GM21717 (cell line): ENCODE results near the gene PARP8.
"Not testable (repeated sequence)": the region's sequence is repeated elsewhere in the genome, so short reads cannot be mapped to it uniquely, and the experiment has no call there.

Experiments
- ATAC-seq: cut with Tn5 transposase; IDR thresholded peaks from one replicate; pipeline ENCODE4 v1.9.1; 2021; ENCODE audit warnings: mild to moderate bottlenecking, moderate library complexity; ENCODE audit not compliant: unreplicated experiment

PARP8 gene

GRCh38 chr5:50767588-50767987 is 101.2 kb downstream of the PARP8 start:
- ATAC-seq = no peak

DNA sequence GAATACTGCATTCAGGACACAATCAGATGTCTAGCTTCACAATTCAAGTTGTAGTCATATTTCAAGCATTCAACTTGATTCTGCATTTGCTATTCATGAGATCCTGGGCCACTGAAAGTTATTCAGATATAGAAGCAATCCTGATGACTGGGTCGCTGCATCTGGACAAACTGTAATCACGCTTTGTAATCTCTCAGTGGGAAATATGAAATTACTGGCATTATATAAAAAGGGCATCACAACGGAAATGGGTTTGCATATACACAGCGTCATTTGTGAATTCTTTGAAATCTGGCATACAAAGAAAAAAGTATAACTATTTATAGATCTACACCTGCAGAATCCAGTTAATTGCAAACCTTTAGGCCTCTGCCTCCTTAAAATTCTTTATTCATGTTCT is 102.2 kb downstream of the PARP8 start:
- no peak for ATAC-seq

GRCh38 chr5:50770441-50770840 is 104.0 kb downstream of the PARP8 start:
- no peak for ATAC-seq

DNA sequence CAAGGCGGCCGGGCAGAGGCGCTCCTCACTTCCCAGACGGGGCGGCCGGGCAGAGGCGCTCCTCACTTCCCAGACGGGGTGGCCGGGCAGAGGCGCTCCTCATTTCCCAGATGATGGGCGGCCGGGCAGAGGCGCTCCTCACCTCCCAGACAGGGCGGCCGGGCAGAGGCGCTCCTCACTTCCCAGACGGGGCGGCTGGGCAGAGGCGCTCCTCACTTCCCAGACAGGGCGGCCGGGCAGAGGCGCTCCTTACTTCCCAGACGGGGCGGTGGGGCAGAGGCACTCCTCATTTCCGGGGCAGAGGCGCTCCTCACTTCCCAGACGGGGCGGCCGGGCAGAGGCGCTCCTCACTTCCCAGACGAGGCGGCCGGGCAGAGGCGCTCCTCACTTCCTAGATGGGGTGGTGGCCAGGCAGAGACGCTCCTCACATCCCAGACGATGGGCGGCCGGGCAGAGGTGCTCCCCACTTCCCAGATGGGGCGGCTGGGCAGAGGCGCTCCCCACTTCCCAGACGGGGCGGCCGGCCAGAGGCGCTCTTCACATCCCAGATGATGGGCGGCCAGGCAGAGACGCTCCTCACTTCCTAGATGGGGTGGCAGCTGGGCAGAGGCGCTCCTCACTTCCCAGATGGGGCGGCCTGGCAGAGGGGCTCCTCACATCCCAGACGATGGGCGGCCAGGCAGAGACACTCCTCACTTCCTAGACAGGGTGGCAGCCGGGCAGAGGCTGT is 108.2 kb downstream of the PARP8 start:
- ATAC-seq = not testable (repeated sequence)

- ATAC-seq = no peak
Measured at GRCh38 chr5:50786073-50786472, 119.6 kb downstream of the PARP8 start.

GRCh38 chr5:50791813-50792212 is 125.4 kb downstream of the PARP8 start:
- no peak for ATAC-seq

GRCh38 chr5:50792843-50793242 is 126.4 kb downstream of the PARP8 start:
- no peak for ATAC-seq

GRCh38 chr5:50794812-50795211 is 128.4 kb downstream of the PARP8 start:
- no peak for ATAC-seq

- ATAC-seq = no peak
Measured at GRCh38 chr5:50798002-50798401, 131.6 kb downstream of the PARP8 start.

DNA sequence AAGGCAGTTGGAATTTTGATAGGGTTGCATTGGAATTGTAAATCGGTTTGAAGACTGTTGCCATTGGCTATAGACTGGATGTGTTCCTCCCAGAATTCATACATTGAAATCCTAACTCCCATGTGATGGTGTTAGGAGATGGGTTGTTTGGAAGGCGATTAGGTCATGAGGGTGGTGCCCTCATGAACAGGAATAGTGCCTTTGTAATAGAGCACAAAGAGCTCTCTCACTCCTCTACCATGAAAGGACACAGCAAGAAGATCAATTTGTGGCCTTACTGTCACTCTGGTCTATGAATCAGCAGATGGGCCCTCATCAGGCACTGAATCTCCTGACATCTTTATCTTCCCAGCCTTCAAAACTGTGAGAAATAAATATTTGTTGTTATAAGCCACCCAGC is 133.2 kb downstream of the PARP8 start:
- ATAC-seq = no peak

- ATAC-seq = no peak
Measured at GRCh38 chr5:50800410-50800809, 134.0 kb downstream of the PARP8 start.

- no peak for ATAC-seq
Measured at GRCh38 chr5:50807661-50808060, 141.2 kb downstream of the PARP8 start.

DNA sequence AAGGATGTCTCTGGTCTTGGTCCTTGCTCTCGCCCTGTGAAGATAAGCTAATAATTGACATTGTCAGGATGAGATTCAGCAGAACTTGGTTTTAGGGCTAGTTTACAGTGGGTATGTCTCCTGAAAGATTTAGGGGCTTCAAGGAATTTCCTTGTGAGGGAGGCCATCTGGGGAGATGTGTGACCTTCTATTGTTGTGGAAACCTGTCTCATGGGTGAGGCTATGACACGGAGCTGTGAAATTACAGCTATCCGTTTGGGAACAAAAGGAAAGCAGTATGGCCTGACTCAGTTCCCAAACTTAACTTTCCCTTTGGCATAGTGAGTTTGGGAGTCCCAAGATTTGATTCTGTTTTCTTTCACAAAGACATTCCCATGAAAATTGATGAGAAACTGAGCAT is 142.0 kb downstream of the PARP8 start:
- no peak for ATAC-seq

GRCh38 chr5:50811746-50812145 is 145.3 kb downstream of the PARP8 start:
- ATAC-seq = not testable (repeated sequence)

DNA sequence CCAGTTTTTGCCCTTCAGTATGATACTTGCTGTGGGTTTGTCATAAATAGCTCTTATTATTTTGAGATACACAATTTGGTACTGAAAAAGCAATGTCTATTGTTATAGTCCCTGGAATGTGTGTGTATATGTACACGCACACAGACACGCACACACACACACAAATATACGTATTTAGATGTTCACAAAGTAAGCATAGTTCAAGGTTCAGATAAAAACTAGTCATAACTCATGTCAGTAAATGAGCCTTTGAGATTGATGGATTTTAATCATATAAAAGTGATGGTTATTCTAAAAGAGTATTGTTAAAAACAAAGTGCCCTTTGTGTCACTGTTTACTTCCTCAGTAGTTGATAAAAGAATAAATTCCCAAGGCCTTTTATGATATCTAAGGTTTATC is 147.3 kb downstream of the PARP8 start:
- no peak for ATAC-seq

DNA sequence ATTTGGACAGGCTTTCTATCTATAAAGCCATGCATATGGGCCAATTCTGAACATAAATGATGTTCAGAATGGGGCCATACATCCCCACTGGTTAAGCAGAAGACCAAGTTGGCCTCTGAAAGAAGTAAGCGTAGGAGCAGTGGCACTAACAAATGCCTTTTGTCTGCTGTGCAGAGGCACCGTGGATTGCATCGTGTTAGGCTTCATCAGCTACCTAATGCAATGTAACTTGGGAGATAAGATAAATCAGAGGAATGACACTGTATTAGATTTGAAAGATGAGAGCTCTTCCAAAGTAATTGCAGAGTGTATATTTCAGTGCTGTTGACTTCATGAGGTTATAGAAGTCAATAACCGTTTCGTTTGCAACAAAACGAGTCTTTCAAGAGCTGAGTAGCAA is 148.1 kb downstream of the PARP8 start:
- ATAC-seq = no peak

DNA sequence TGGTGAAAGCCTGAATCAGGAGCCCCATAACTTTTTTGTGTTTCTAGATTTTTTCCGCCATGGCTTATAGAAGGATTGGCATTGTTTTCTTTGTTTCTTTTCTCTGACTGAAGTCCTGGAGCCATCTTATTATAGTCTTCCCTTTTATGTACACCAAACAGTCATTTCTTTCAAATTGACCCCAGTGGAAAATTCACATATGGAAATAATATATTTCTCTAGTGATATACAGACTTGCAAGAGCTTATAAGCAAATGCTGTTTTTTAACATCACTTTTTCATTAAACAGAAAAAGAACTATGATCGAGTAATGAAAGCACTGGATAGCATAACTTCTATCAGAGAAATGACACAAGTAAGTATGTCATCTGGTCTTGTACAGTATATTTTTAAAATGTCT is 155.6 kb downstream of the PARP8 start:
- ATAC-seq = no peak

- ATAC-seq = no peak
Measured at GRCh38 chr5:50822761-50823160, 156.3 kb downstream of the PARP8 start.

DNA sequence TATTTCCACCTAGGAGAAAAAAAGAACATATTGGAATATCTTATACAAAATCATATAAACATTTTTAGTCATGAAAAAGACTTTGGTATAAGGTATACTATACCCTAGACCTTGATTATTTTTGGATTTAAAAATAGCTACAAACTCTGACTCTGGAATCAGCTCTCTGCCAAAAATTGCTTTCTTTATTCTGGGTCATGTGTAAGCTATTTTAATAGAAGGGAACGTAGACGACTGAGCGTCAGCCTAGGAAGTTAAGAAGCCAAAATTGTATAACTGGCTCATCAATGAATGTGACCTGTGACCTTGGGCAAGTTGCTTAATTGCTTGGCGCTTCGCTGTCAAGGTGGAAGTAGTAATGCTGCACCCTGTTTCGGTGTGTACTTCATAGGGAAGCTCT is 157.1 kb downstream of the PARP8 start:
- no peak for ATAC-seq

DNA sequence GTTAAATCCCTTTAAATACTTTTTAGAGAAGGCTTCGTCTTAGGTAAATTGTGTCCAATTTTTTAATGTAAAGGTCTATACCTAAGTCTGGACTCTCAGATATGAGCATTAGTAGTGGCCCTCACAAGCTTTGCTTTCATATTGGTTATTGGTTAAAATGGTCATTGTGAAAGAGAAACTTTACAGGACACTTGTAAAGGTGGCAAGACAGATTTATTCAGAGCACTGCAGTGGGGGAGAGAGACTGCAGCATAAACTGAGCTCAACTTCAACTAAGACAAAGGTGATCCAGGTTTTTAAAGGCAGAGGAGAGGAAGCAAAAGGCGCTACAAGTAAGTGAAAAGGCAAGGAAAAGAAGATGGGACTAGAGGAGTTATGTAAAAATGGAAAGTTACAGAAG is 157.7 kb downstream of the PARP8 start:
- no peak for ATAC-seq

GRCh38 chr5:50827516-50828247 is 161.2 kb downstream of the PARP8 start:
- ATAC-seq = no peak

- ATAC-seq = no peak
Measured at GRCh38 chr5:50829023-50829422, 162.6 kb downstream of the PARP8 start.
